ENCODE data around the gene PXN. TPM values are rescaled to one million over a fixed set of nuclear protein-coding genes. Genes with fewer than 3 reads are reported as not detected.

Gene PXN
- total RNA-seq, 2 experiments from 2014 or later, result 201 to 236 TPM

- ChIA-PET CTCF (no interaction called here), POLR2A (no interaction called here)
- H3K27me3 Mint-ChIP-seq, result no peaks in the 10 kb centered on the region
- no peak overlapping the region for H3K27ac Mint-ChIP-seq
- H3K4me3 Mint-ChIP-seq, result no peak overlapping the region
- H3K36me3 Mint-ChIP-seq (ENCODE audit: low read depth), result peaks cover 38% of the 10 kb centered on the region
- peaks cover under 1% of the 10 kb centered on the region for H3K4me1 Mint-ChIP-seq
- no peaks in the 10 kb centered on the region for H3K9me3 Mint-ChIP-seq
- no peak for DNase-seq
These were observed 102.8 kb downstream of the PXN start for GRCh38 chr12:120162763-120163162.

GRCh38 chr12:120161852-120162251 is 103.7 kb downstream of the PXN start:
- CTCF ChIA-PET, result interaction anchor here (0.7 to 1.1 kb wide), 2 partner anchors 12 to 296 kb away, joined by 3 to 4 read pairs; no protein-coding TSS in a partner anchor

More at GRCh38 chr12:120161852-120162251, 103.7 kb downstream of the PXN start:
- Mint-ChIP-seq H3K27me3 (no peaks in the 10 kb centered on the region), H3K27ac (no peak overlapping the region), H3K4me3 (no peak overlapping the region), H3K4me1 (peaks cover 9% of the 10 kb centered on the region), H3K36me3 (ENCODE audit: low read depth) (peaks cover 46% of the 10 kb centered on the region), H3K9me3 (no peaks in the 10 kb centered on the region)
- POLR2A ChIA-PET, result no interaction called here
- no peak for DNase-seq

Other genes with a start within 250 kb of the PXN start
- 10 to 100 TPM; 76.5 TPM for gene RAB35, start 149.0 kb downstream of the PXN start, total RNA-seq
- 10 to 100 TPM; 90.2 to 95.5 TPM for gene GCN1, start 71.0 kb downstream of the PXN start, total RNA-seq
- gene RPLP0, start 64.6 kb downstream of the PXN start, total RNA-seq, result 1,000 to 10,000 TPM; 1,972 to 2,164 TPM
- gene RNU4-2, start 26.2 kb upstream of the PXN start, total RNA-seq, result 1,000 to 10,000 TPM; 1,162 to 3,350 TPM
- 1,000 to 10,000 TPM in 1 of 2 experiments, 100 to 1,000 TPM in 1; 672 to 1,846 TPM for gene RNU4-1, start 27.5 kb upstream of the PXN start, total RNA-seq
- 1 to 10 TPM in 1 of 2 experiments, under 1 TPM in 1; 0.94 to 1.8 TPM for gene SIRT4, start 36.6 kb upstream of the PXN start, total RNA-seq
- gene PLA2G1B, start 62.0 kb upstream of the PXN start, total RNA-seq, result not detected
- gene MSI1, start 103.4 kb upstream of the PXN start, total RNA-seq, result not detected
- gene COX6A1, start 172.4 kb upstream of the PXN start, total RNA-seq, result 100 to 1,000 TPM; 323 to 355 TPM
- gene TRIAP1, start 180.7 kb upstream of the PXN start, total RNA-seq, result 10 to 100 TPM; 26.7 to 31.6 TPM
- 10 to 100 TPM; 27.3 to 32.3 TPM for gene GATC, start 180.7 kb upstream of the PXN start, total RNA-seq
- gene SRSF9, start 204.0 kb upstream of the PXN start, total RNA-seq, result 100 to 1,000 TPM; 145 to 159 TPM
- 100 to 1,000 TPM; 257 to 297 TPM for gene DYNLL1, start 230.4 kb upstream of the PXN start, total RNA-seq